ENCODE measurements around the gene TYK2.
"Not testable (repeated sequence)": the region's sequence is repeated elsewhere in the genome, so short reads cannot be mapped to it uniquely, and the experiment has no call there.

Gene TYK2

DNA sequence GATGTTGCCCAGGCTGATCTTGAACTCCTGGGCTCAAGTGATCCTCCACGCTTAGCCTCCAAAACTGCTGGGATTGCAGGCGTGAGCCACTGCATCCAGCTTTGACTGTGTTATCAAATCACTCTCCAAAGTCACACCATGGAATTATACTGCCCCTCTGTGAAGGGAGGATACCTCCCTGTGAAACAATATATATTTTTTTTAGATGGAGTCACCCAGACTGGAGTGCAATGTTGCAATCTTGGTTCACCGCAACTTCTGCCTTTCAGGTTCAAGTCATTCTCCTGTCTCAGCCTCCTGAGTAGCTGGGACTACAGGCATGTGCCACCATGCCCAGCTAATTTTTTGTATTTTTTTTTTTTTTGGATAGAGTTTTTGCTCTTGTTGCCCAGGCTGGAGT is 7.7 kb downstream of the TYK2 start:
- no peak overlapping the region for H3K27ac Mint-ChIP-seq
- H3K36me3 Mint-ChIP-seq (ENCODE audit: low read depth): peaks cover 27% of the 10 kb centered on the region

DNA sequence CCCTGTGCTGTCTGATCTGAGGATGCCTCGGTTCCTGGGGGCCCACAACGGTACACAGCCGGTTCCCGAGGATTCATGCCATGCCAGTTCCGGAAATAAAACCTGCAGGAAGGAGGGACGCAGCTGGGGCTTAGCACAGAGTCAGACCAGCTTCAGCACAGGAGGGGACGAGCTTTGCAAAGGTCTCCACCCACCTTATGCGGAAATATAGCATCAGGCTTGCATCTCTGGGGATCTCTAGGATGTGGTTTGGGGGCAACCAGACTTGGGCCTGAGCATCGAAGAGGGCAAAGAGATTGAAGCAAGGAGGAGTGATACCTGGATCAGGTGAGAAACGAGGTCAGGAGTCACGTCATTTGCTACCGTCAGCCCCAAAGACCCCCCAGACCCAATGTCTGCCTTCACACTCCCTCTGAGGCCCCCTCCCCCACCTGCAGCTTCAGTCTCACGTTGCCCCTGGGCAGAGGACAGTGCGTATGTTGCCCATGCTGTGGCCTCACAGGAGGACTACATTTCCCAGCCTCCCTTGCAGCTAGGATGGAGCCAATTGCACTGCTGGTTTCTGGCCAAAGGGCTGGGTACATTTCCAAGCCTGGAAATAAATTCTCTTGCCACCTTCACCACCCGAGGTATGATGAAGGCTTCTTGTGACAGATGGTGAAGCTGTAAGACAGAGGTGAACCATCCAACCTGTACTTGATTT is 12.1 kb downstream of the TYK2 start:
- H3K27ac Mint-ChIP-seq: no peak overlapping the region
- peak; percentile 74 for ATAC-seq
- peaks cover 9% of the 10 kb centered on the region for H3K4me1 Mint-ChIP-seq

More for the DNA sequence above, 7.7 kb downstream of the TYK2 start:
- DNase-seq: no peak
- no peak for ATAC-seq
- H3K27me3 Mint-ChIP-seq: no peaks in the 10 kb centered on the region
- H3K4me1 Mint-ChIP-seq: peaks cover 12% of the 10 kb centered on the region
- no peaks in the 10 kb centered on the region for H3K9me3 Mint-ChIP-seq
- no peak overlapping the region for H3K4me3 Mint-ChIP-seq

DNA sequence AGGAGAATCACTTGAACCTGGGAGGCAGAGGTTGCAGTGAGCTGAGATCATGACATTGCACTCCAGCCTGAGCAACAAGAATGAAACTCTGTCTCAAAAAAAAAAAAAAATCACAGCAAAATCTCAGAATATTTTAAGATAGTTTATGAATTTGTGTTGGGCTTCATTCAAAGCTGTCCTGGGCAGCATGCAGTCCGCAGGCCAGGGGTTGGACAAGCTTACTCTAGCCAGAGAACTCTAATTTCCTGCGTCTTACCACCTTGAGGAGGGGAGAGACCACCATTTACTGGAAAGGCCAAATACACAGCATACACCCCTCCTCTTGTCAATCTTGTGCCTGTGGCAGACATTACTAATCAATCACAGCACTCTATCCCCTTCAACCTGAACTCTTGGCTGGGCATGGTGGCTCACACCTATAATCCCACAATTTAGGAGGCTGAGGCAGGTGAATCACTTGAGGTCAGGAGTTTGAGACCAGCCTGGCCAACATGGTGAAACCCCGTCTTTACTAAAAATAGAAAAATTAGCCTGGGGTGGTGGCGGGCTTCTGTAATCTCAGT is 13.3 kb downstream of the TYK2 start:
- ATAC-seq, H3K27ac Mint-ChIP-seq, DNase-seq, H3K4me3 Mint-ChIP-seq, H3K9me3 Mint-ChIP-seq, H3K4me1 Mint-ChIP-seq, H3K27me3 Mint-ChIP-seq: not testable (repeated sequence)
- peaks cover 29% of the 10 kb centered on the region for H3K36me3 Mint-ChIP-seq (ENCODE audit: low read depth)

More for the DNA sequence above, 12.1 kb downstream of the TYK2 start:
- no peak for DNase-seq
- Mint-ChIP-seq H3K36me3 (ENCODE audit: low read depth) (peaks cover 24% of the 10 kb centered on the region), H3K9me3 (no peaks in the 10 kb centered on the region), H3K4me3 (no peak overlapping the region), H3K27me3 (no peaks in the 10 kb centered on the region)

DNA sequence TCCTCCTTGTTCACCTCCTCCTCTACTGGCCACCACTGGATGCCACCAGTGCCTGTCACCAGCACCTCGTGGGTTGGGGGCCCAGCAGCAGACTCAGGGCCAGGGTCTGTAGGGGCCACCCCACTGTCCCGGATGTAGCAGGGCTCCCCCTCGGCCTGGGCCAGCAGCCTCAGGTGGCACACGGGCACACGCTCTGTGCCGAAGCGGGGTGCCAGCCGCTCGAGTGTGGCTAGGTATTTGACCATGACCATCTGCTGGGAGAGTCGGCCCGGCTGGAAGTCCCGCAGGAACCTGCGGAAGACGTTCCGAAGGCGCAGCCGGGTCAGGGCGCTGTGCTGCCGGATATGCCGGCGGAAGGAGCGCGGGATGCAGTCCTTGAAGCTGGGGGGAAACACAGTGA is 14.9 kb downstream of the TYK2 start:
- peaks cover 9% of the 10 kb centered on the region for H3K4me1 Mint-ChIP-seq
- DNase-seq (no peak), ATAC-seq (no peak)
- H3K27me3 Mint-ChIP-seq: no peaks in the 10 kb centered on the region
- no peaks in the 10 kb centered on the region for H3K9me3 Mint-ChIP-seq
- no peak overlapping the region for H3K27ac Mint-ChIP-seq
- no peak overlapping the region for H3K4me3 Mint-ChIP-seq
- peaks cover 34% of the 10 kb centered on the region for H3K36me3 Mint-ChIP-seq (ENCODE audit: low read depth)

DNA sequence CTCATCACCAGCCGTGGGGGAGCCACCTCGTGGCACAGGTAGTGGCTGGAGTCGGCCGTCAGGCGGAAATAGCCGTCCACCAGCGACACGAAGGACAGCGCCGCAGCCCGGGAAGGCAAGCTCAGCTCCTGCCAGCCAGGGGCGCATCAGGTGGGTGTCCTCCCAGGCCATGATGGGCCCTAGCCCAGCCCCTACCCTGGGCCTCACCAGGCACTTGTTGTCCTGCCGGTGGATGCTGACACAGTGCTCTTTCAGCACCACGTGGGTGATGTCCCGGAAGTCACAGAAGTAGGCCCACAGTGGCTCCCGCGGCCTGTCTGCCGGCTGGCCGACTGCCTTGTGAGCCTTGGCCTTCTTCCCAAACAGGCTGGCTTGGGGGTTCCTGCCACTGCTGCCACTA is 15.7 kb downstream of the TYK2 start:
- DNase-seq: no peak
- no peak overlapping the region for H3K4me3 Mint-ChIP-seq
- H3K9me3 Mint-ChIP-seq: no peaks in the 10 kb centered on the region
- H3K27me3 Mint-ChIP-seq: no peaks in the 10 kb centered on the region
- peaks cover 33% of the 10 kb centered on the region for H3K36me3 Mint-ChIP-seq (ENCODE audit: low read depth)
- H3K4me1 Mint-ChIP-seq: peaks cover 9% of the 10 kb centered on the region
- no peak overlapping the region for H3K27ac Mint-ChIP-seq
- ATAC-seq: no peak

DNA sequence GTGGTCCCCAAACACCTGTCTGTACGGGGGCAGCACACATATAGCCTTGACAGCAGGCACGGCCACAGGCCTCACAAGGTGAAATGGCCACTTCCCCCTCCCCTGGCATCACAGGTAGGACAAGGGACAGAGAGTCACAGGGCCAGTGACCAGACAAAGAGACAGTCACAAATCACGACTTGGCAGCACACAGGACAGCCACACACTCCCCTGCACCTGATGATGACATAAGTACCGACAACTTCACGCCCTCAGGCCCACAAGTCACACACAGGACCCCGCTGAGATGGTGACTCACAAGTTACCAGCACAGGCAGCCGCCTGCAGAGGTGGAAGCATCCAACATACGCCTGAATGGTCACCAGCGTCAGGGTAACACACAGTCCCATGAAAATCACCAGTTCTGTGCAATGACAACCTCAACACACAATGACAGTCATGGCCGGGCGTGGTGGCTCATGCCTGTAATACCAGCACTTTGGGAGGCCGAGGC is 16.5 kb downstream of the TYK2 start:
- H3K36me3 Mint-ChIP-seq (ENCODE audit: low read depth): peaks cover 28% of the 10 kb centered on the region
- no peaks in the 10 kb centered on the region for H3K9me3 Mint-ChIP-seq
- no peak overlapping the region for H3K27ac Mint-ChIP-seq
- ATAC-seq (peak; percentile 29), DNase-seq (no peak)
- no peak overlapping the region for H3K4me3 Mint-ChIP-seq
- peaks cover 7% of the 10 kb centered on the region for H3K4me1 Mint-ChIP-seq
- no peaks in the 10 kb centered on the region for H3K27me3 Mint-ChIP-seq

DNA sequence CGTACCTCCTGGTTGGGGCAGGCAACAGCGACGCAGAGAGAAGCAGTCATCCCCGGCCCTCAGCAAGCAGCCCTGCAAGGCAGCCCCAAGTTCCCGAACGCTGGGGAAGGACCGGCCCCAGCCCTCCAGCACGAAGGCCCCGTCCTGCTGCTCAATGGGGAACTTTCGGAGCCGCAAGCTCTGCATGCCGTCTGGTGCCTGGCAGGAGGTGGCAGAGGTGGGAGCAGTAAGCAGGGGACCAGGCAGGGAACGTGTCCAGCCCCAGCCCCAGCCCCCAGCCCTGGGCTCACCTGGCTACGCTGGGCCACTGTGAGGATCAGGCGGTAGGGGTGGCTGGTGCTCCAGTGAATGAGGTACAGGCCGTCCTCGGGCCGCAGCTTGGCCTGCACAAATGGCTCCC is 18.1 kb downstream of the TYK2 start:
- no peak for DNase-seq
- no peaks in the 10 kb centered on the region for H3K4me1 Mint-ChIP-seq
- no peak for ATAC-seq
- no peak overlapping the region for H3K27ac Mint-ChIP-seq
- H3K4me3 Mint-ChIP-seq: no peak overlapping the region
- H3K36me3 Mint-ChIP-seq (ENCODE audit: low read depth): peaks cover 27% of the 10 kb centered on the region
- H3K27me3 Mint-ChIP-seq: no peaks in the 10 kb centered on the region
- H3K9me3 Mint-ChIP-seq: no peaks in the 10 kb centered on the region

DNA sequence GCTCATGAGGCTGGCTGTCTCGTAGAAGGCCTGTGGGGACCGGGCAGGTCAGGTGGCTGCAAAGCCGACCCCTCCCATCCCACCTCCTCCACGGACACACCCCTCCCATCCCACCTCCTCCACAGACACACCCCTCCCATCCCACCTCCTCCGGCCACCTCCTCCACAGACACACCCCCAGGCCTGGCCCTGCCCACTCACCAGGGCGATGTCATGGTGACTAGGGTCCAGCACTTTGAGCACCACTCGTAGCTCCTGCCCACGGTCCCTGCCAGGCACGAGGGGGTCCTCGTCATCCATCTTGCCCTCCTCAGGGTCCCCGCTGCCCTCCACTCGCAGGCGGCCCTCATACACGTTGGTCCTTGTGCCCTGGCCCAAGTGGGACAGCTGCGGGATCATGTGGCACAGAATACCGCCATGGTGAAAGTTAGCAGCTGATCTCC is 18.8 kb downstream of the TYK2 start:
- Mint-ChIP-seq H3K4me3 (no peak overlapping the region), H3K27me3 (no peaks in the 10 kb centered on the region), H3K36me3 (ENCODE audit: low read depth) (peaks cover 24% of the 10 kb centered on the region), H3K9me3 (no peaks in the 10 kb centered on the region), H3K27ac (no peak overlapping the region), H3K4me1 (no peaks in the 10 kb centered on the region)
- no peak for DNase-seq
- no peak for ATAC-seq

DNA sequence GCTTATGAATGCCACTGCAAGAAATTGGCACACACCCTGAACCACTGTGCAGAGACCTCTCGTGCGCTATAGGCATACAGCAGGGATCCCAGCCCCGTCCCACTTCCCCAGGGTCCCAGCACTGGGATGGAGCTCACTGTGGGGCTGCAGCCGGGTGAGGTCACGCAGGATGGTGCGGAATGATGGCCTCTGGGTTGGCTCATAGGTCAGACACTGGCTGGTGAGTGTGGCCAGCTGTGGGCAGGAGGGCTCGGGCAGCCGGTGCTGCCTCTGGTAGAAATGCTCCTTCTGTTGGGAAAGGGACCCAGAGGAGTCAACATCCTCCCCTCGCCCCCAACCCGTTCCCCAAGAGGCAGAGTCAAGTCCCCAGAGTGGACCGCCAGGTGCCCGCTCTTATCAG is 23.9 kb downstream of the TYK2 start:
- Mint-ChIP-seq H3K9me3 (no peaks in the 10 kb centered on the region), H3K36me3 (ENCODE audit: low read depth) (peaks cover 27% of the 10 kb centered on the region), H3K27ac (no peak overlapping the region), H3K4me1 (no peaks in the 10 kb centered on the region), H3K4me3 (no peak overlapping the region), H3K27me3 (no peaks in the 10 kb centered on the region)
- DNase-seq (no peak), ATAC-seq (no peak)

DNA sequence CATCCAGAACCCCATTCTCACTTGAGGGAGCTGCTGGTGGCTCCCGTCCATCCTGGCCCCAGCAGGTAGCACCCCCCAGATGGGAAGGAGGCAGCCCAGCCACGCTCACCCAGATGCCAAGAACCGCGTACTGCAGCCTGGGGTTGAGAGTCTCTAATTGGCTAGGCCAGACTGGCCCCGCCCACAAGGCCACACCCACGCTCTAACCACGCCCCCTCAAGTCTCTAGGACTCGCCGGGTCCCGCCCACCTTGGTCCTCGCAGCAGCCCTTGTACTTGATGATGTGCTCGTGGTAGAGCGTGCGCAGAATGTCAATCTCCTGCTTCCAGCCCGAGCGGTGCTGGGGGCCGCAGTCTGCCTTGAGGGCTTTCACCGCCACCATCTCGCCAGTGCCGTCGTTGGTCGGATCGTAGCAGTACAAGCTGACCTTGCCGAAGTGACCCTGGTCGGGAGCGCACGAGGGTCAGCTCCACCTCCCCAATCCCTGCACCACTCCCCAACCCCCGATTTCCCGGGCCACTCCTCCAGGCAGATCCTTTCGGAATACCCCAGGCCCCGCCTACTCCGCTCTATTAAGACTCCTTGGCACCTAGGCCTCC is 26.5 kb downstream of the TYK2 start:
- no peaks in the 10 kb centered on the region for H3K9me3 Mint-ChIP-seq
- H3K36me3 Mint-ChIP-seq (ENCODE audit: low read depth): peaks cover 25% of the 10 kb centered on the region
- H3K27ac Mint-ChIP-seq: no peak overlapping the region
- no peaks in the 10 kb centered on the region for H3K27me3 Mint-ChIP-seq
- H3K4me1 Mint-ChIP-seq: no peaks in the 10 kb centered on the region
- peak; percentile 69 for DNase-seq
- peak; percentile 38 for ATAC-seq
- no peak overlapping the region for H3K4me3 Mint-ChIP-seq

DNA sequence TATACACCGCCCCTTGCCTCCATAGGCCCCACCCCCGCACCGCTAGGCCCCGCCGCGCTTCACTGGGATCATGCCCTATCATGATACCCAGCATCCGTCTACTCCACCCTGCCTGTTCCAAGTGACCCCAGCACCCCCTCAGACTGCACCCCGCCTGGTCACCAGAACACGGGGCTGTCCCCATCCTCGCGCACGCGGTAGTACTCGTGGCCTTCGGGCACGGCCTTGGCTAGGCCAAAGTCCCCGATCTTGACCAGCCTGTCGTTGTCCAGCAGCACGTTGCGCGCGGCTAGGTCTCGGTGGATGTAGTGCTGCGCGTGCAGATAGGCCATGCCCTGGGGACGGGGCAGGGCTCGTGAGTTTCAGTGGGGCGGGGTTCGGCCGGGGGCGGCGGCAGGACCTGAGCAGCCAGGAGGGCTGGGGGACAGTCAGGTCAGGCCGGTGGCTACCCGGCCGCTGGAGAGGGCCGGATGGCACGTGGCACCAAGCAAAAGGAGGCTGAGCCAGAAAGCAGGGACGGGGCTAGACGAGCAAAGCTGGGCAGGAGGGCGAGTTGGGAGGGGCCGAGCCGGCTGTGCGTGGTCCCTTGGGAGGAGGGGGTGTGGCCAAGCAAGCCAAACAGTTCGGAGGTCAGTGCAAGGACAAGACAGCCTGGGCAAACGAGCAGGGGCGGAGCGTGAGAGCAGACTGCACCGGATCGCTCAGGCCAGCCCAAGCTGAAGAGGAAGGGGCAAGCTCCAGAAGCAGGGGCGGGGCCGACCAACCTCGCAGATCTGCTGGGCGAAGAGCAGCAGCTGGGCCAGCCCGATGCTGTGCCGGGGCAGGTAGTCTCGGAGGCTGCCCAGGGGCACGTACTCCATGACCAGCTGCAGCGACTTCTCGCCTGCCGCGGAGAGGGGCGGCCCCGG is 27.4 kb downstream of the TYK2 start:
- Mint-ChIP-seq H3K4me3 (no peak overlapping the region), H3K27ac (no peak overlapping the region), H3K4me1 (no peaks in the 10 kb centered on the region), H3K9me3 (no peaks in the 10 kb centered on the region), H3K27me3 (no peaks in the 10 kb centered on the region), H3K36me3 (ENCODE audit: low read depth) (peaks cover 23% of the 10 kb centered on the region)
- ATAC-seq (peak; percentile 51), DNase-seq (no peak)

DNA sequence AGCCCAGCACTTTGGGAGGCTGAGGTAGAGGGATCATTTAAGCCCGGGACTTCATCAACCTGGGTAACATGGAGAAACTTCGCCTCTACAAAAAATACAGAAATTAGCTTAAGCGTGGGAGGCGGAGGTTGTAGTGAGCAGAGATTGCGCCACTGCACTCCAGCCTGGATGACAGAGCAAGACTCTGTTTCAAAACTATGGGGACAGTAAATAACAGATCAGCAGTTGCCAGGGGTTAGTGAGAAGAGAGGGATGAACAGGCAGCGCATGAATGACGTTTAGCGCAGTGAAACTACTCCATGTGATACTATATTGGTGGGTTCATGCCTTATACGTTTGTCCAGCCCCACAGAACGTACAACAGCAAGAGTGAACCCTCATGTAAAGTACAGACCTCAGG is 33.9 kb downstream of the TYK2 start:
- Mint-ChIP-seq H3K9me3 (no peaks in the 10 kb centered on the region), H3K4me1 (no peaks in the 10 kb centered on the region), H3K36me3 (ENCODE audit: low read depth) (peaks cover 6% of the 10 kb centered on the region), H3K27me3 (no peaks in the 10 kb centered on the region), H3K4me3 (no peak overlapping the region), H3K27ac (no peak overlapping the region)
- DNase-seq (no peak), ATAC-seq (no peak)

DNA sequence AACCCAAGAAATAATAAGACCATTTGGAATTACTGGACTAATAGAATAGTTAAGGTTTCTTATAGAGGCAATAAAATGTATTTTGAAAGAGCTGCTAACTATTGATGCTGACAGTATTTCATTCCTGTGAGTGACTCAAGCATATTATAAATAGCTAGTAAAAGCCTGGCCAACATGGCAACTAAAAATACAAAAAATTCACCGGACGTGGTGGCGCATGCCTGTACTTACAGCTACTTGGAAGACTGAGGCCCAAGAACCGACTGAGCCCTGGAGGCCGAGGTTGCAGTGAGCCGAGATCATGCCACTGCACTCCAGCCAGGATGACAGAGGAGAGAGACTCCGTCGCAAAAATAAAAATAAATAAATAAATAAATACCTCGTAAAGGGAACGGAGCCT is 35.6 kb downstream of the TYK2 start:
- Mint-ChIP-seq H3K27me3 (no peaks in the 10 kb centered on the region), H3K4me1 (peaks cover 10% of the 10 kb centered on the region), H3K9me3 (no peaks in the 10 kb centered on the region), H3K4me3 (no peak overlapping the region), H3K27ac (no peak overlapping the region), H3K36me3 (ENCODE audit: low read depth) (no peaks in the 10 kb centered on the region)
- ATAC-seq (no peak), DNase-seq (no peak)

DNA sequence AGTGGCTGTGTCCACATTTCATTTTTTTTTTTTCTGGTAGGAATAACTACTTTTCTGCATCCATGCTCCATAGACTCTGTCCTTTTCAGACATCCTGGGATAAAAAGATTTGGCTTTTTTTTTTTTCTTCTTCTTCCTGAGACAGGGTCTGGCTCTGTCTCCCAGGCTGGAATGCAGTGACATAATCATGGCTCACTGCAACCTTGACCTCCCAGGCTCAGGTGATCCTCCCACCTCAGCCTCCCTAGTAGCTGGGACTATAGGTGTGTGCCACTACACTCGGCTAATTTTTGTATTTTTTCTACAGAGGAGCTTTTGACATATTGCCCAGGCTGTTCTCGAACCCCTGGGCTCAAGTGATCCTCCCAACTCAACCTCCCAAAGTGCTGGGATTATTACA is 36.9 kb downstream of the TYK2 start:
- H3K27me3 Mint-ChIP-seq: no peaks in the 10 kb centered on the region
- H3K9me3 Mint-ChIP-seq: no peaks in the 10 kb centered on the region
- ATAC-seq (no peak), DNase-seq (no peak)
- H3K4me1 Mint-ChIP-seq: peaks cover 22% of the 10 kb centered on the region
- no peak overlapping the region for H3K27ac Mint-ChIP-seq
- H3K4me3 Mint-ChIP-seq: no peak overlapping the region
- peaks cover under 1% of the 10 kb centered on the region for H3K36me3 Mint-ChIP-seq (ENCODE audit: low read depth)
